Retinal pigment epithelial cell (primary cell): ENCODE results near the gene PDGFC.

Source experiments
- DNase-seq: peaks from one replicate; pipeline ENCODE4 v3.0.0-alpha.2; 2010; ENCODE audit warnings: low read depth
- H3K4me3 ChIP-seq: 2 replicates; pipeline ENCODE4 v1.5.1; 2011; ENCODE audit warnings: mild to moderate bottlenecking, low read length, control low read depth, moderate library complexity
- TF ChIP-seq, protein P1 (sequence below): conservative IDR thresholded peaks from 2 replicates; pipeline ENCODE4 v1.5.1; 2011; ENCODE audit warnings: low read depth, low read length, control low read depth, inconsistent platforms

The PDGFC gene

DNA sequence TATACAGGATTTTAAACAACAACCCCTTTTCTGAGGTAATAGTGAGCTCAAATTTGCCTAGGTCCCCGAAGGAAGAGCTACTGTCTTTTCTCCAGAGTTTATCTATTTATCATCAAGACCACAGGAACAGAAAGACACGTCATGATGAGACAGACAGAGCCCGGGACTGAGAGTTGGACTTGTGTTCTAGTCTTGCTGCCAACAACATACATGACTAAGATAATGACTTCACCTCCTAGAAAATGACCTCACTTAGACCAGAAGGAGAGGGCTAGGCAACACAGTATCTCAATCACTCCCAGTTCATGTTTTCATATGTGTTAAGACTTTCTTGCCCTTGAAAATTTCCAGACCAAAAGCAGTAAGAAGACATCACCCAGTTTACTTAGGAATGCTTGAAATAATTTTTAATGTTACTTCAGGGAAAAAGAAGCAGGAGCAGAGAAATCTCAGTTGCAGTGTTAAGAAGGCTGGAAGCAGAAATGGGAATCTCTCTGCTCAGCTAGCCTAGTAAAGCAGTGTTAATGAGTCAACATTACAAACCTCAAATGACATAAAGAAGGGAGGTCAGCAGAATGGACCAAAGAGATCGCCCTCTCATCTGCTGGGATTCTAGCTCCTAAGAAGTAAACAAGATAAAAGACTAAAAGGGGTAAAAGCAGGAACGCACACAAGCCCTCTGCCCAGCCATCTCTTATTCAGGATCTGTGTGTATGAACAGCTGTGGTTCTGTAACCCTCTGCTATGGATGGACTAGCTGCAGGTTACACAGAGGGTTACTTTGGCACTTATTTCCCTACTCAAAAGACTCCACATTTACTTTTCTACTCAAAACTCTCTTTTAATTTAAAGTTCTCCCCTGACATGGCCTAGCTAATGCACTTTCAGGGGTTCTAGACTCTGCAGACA, 24.8 kb downstream of the PDGFC start:
- TF ChIP-seq, protein P1, sequence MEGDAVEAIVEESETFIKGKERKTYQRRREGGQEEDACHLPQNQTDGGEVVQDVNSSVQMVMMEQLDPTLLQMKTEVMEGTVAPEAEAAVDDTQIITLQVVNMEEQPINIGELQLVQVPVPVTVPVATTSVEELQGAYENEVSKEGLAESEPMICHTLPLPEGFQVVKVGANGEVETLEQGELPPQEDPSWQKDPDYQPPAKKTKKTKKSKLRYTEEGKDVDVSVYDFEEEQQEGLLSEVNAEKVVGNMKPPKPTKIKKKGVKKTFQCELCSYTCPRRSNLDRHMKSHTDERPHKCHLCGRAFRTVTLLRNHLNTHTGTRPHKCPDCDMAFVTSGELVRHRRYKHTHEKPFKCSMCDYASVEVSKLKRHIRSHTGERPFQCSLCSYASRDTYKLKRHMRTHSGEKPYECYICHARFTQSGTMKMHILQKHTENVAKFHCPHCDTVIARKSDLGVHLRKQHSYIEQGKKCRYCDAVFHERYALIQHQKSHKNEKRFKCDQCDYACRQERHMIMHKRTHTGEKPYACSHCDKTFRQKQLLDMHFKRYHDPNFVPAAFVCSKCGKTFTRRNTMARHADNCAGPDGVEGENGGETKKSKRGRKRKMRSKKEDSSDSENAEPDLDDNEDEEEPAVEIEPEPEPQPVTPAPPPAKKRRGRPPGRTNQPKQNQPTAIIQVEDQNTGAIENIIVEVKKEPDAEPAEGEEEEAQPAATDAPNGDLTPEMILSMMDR = no peak
- DNase-seq = no peak
- H3K4me3 ChIP-seq = no peak overlapping the region

DNA sequence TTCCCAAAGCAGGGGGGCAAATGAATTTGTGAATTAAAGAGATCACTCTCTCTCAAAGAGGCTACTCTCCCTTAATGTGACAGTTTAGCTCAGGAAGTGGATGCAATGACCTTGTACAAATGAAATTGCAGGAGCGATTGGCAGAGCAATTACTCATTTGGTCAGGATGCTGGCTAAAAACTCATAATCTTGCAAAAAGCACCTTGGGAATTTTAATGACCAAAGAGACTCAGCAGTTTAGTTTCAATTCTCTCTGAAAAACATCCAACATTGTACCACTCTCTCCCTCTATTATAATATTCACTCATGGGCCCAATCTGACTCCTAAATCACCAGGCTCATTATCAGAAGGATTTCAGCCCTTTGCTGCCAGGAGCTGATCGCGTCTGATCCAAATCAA, 26.1 kb downstream of the PDGFC start:
- peak; percentile 62 for DNase-seq
- H3K4me3 ChIP-seq = no peak overlapping the region
- TF ChIP-seq, protein P1 = no peak

DNA sequence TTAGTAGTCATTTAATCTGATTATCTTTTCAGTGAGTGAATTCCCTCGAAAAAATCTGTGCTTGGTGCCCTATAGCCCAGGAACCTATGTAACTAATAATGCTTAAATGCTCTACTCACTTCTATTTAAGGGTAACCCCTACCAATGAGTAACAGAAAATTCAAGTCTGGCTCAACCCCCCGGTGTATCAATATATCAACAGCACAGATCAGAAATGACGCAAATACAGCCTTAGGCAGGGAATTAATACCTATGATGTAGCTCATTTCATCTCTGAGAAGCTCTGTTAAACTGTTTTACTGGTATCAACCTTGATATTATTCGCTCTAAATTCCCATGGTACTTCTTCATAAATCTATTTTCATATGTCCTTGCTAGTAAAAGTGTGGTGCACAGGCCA, 28.6 kb downstream of the PDGFC start:
- H3K4me3 ChIP-seq = no peak overlapping the region
- TF ChIP-seq, protein P1 = no peak
- DNase-seq = no peak

DNA sequence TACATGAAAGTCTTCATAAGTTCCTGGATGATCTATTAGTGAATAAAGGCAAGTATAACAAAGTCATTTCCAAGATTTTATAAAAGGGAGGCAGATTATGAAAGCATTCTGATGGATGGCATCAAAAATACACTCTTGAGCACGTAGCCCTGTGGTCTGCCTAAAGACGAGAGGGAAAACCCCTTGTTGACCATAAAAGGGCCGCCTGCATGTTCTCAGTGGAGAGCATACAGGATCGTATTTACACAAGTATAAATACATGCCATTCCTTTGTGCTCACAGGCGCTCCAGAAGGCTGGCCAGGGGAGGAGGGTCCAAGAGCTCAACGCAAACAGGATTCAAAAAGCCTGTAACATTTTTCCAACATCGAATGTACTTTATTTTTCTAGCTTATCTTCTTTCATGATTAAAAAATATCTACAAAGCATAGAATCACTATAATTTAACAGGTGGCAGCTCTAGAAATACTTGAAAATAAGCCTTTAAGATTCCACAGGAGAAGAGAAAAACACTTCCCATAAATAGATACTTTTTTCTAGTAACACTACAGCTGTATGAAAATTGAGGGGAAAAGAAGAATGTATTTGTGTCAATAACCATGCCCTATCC, 29.6 kb downstream of the PDGFC start:
- H3K4me3 ChIP-seq = peak overlapping the region; percentile 1
- DNase-seq = peak; percentile 75
- TF ChIP-seq, protein P1 = no peak

DNA sequence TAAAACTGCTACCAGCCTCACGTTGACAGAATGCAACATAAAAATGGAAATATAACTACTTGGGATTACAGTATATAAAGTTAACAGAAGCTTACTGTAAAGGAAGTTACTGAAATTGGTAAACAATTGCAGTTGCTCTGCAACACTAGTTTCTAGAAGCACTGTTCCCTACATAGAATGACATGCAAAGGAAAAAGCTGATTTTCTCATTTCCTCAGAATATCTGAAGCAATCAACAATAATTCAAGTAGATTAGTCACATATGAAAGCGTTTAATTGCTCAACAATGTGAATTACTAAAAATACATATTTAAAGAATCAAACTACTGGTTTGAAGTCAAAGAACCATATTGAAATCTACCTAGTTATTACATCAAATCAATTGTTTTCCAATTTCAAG, 31.8 kb downstream of the PDGFC start:
- no peak for DNase-seq
- TF ChIP-seq, protein P1 = no peak
- H3K4me3 ChIP-seq = no peak overlapping the region

DNA sequence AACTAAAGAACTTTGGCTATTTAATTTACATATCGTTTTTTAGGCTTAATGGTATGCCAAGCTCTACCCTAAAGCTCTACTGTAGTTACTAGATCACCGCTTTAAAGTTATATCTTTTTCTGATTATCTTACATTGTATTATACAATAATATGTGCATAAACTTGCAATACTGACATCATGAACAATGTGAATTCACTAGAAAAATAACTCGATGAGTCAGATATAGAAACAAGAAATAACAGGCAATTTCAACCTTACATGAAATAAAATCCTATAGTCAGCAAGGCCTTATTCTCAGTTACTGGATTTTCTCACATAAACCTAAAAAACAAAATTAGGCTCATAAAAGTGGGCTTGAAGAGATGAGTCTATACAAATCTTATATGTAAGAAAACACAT, 32.5 kb downstream of the PDGFC start:
- H3K4me3 ChIP-seq = no peak overlapping the region
- DNase-seq = no peak
- TF ChIP-seq, protein P1 = no peak

DNA sequence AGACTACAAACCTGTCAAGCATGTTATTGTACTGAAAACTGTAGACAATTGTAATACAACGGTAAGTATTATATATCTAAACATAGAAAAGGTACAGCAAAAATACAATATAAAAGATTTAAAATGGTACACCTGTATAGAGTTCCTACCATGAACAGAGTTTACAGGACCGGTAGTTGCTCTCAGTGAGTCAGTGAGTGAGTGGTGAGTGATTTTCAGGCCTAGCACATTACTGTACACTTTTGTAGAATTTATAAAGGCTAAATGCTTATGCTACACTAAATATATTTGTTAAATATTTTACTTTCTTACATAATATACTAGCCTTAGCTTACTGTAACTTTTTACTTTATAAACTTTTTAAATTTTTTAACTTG, 37.4 kb downstream of the PDGFC start:
- TF ChIP-seq, protein P1 = no peak
- no peak for DNase-seq
- H3K4me3 ChIP-seq = no peak overlapping the region
